Spleen (tissue), 7 donors: ENCODE measurements around the gene CDC42EP5.
"Not testable (repeated sequence)": the region's sequence is repeated elsewhere in the genome, so short reads cannot be mapped to it uniquely, and the experiment has no call there.

Source experiments
- POLR2AphosphoS5 ChIP-seq, 3 donors: sonication (generic); formaldehyde crosslinking; IDR thresholded peaks; one replicate each; pipeline ENCODE4 v1.5.1; 2017; ENCODE audit warnings: antibody characterized with exemption in 3 of 3
- TF ChIP-seq, protein P1 (sequence below), 11 experiments: fragments of 200-600 bp in 7 of 11; fragments of 450-650 bp in 4 of 11; sonication (generic) in 4 of 11; IDR thresholded peaks in 8 of 11; conservative IDR thresholded peaks in 3 of 11; 1 replicate in 7 of 11; 2 replicates in 4 of 11; pipeline versions ENCODE4 v1.4.0 to v1.8.0; 2016 to 2021; ENCODE audit warnings: antibody characterized with exemption in 11 of 11, inconsistent platforms in 4 of 11, mild to moderate bottlenecking in 1 of 11
- donor health status: DM: no; HTN: no; CAD: no; lungs with moderate emphysema.
- donor health status: DM: no; HTN: no; CAD: no.
- donor health status: DM: no; HTN: no; CAD: no.

DNA sequence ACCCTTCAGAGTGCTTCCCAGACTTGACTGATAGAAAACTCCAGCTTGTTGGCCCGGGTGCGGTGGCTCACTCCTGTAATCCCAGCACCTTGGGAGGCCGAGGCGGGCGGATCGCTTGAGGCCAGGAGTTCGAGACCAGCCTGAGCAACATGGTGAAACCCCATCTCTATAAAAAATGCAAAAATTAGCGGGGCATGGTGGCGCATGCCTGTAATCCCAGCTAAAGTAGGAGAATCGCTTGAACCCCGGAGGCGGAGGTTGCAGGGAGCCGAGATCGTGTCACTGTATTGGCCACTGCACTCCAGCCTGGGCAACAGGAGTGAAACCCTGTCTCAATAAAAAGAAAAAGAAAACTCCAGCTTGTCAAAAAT, 7.0 kb downstream of the CDC42EP5 start:
- TF ChIP-seq, protein P1, sequence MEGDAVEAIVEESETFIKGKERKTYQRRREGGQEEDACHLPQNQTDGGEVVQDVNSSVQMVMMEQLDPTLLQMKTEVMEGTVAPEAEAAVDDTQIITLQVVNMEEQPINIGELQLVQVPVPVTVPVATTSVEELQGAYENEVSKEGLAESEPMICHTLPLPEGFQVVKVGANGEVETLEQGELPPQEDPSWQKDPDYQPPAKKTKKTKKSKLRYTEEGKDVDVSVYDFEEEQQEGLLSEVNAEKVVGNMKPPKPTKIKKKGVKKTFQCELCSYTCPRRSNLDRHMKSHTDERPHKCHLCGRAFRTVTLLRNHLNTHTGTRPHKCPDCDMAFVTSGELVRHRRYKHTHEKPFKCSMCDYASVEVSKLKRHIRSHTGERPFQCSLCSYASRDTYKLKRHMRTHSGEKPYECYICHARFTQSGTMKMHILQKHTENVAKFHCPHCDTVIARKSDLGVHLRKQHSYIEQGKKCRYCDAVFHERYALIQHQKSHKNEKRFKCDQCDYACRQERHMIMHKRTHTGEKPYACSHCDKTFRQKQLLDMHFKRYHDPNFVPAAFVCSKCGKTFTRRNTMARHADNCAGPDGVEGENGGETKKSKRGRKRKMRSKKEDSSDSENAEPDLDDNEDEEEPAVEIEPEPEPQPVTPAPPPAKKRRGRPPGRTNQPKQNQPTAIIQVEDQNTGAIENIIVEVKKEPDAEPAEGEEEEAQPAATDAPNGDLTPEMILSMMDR (IDR thresholded peaks at IDR 0.05 in 8 of 11, conservative IDR thresholded peaks at IDR 0.05 in 3 of 11): not testable (repeated sequence)
- TF ChIP-seq POLR2AphosphoS5 (IDR thresholded peaks at IDR 0.05): not testable (repeated sequence)
